HUES48 (cell line): ENCODE results near the gene AGA.

Experiments
- H3K27ac ChIP-seq: one replicate; pipeline ENCODE4 v1.7.0; 2013; ENCODE audit warnings: low read depth, low read length, inconsistent platforms
- H3K27me3 ChIP-seq: 2 replicates; pipeline ENCODE4 v1.6.1; 2013; ENCODE audit warnings: mild to moderate bottlenecking, low read length; ENCODE audit not compliant: control insufficient read depth, insufficient read depth
- H3K36me3 ChIP-seq: 2 replicates; pipeline ENCODE4 v1.6.1; 2013; ENCODE audit warnings: low read length; ENCODE audit not compliant: control insufficient read depth, insufficient read depth
- H3K4me1 ChIP-seq: 2 replicates; pipeline ENCODE4 v1.6.1; 2013; ENCODE audit warnings: mild to moderate bottlenecking, low read length; ENCODE audit not compliant: control insufficient read depth, insufficient read depth
- H3K4me3 ChIP-seq: 2 replicates; pipeline ENCODE4 v1.5.1; 2013; ENCODE audit warnings: mild to moderate bottlenecking, low read depth, low read length
- H3K9ac ChIP-seq: 2 replicates; pipeline ENCODE4 v1.6.1; 2013; ENCODE audit warnings: mild to moderate bottlenecking, low read depth, low read length, moderate library complexity
- H3K9me3 ChIP-seq: 2 replicates; pipeline ENCODE4 v1.6.1; 2013; ENCODE audit warnings: low read length; ENCODE audit not compliant: control insufficient read depth, insufficient read depth

Gene AGA

GRCh38 chr4:177479063-177479462, 36.8 kb upstream of the AGA start:
- H3K9ac ChIP-seq, result no peak overlapping the region
- H3K9me3 ChIP-seq, result no peaks in the 10 kb centered on the region
- H3K4me1 ChIP-seq, result peaks cover 12% of the 10 kb centered on the region
- no peaks in the 10 kb centered on the region for H3K27me3 ChIP-seq
- H3K27ac ChIP-seq, result no peak overlapping the region
- H3K36me3 ChIP-seq, result no peaks in the 10 kb centered on the region
- no peak overlapping the region for H3K4me3 ChIP-seq

- H3K27me3 ChIP-seq, result no peaks in the 10 kb centered on the region
- no peak overlapping the region for H3K27ac ChIP-seq
- no peak overlapping the region for H3K4me3 ChIP-seq
- no peaks in the 10 kb centered on the region for H3K9me3 ChIP-seq
- H3K4me1 ChIP-seq, result peaks cover 7% of the 10 kb centered on the region
- H3K9ac ChIP-seq, result no peak overlapping the region
- no peaks in the 10 kb centered on the region for H3K36me3 ChIP-seq
Observed at GRCh38 chr4:177478496-177478895, 36.3 kb upstream of the AGA start.

DNA sequence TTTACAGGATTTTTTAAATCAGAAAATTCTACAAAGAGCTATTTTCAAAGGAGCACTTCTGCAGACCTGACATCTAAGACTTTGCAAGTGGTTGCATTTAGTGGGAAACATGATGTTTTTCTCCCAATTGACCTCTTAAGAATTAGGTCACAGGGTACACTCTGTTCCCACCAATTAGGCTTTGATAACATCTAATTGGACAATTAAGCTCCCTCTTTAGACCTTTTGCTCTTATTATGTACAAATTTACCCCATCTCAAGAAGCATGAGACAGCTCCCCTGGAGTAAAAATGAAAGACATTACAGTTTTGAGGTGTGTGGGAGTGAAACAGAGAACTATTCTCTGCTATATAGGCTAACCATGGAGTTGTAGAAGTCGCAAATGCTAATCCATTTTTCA, 31.8 kb upstream of the AGA start:
- H3K9ac ChIP-seq, result no peak overlapping the region
- no peak overlapping the region for H3K27ac ChIP-seq
- H3K4me3 ChIP-seq, result no peak overlapping the region
- no peaks in the 10 kb centered on the region for H3K4me1 ChIP-seq
- no peaks in the 10 kb centered on the region for H3K27me3 ChIP-seq
- no peaks in the 10 kb centered on the region for H3K9me3 ChIP-seq
- no peaks in the 10 kb centered on the region for H3K36me3 ChIP-seq

- Histone ChIP-seq H3K36me3 (no peaks in the 10 kb centered on the region), H3K4me3 (no peak overlapping the region), H3K9me3 (no peaks in the 10 kb centered on the region), H3K27me3 (no peaks in the 10 kb centered on the region), H3K4me1 (peaks cover 12% of the 10 kb centered on the region), H3K27ac (no peak overlapping the region), H3K9ac (no peak overlapping the region)
Observed at GRCh38 chr4:177464026-177464425, 21.8 kb upstream of the AGA start.

DNA sequence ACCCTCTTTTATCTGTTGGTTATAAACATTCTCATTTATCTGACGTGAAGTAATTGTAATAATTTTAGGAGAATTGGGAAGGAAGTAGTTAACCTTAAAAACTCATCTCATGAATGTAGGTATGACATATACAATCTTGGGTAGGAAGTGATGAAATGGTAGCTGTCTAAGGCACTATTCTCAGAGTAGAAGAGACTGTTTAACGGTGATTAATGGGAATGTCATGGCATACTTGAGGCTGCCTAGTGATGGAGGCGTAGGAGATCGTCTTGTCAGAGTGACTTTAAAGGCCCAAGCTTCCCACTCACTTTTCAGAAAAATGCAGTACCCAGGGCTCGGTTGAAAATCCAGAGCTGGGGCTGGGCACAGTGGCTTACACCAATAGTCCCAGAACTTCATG, 19.4 kb upstream of the AGA start:
- Histone ChIP-seq H3K4me1 (peaks cover 12% of the 10 kb centered on the region), H3K4me3 (no peak overlapping the region), H3K9ac (no peak overlapping the region), H3K36me3 (no peaks in the 10 kb centered on the region), H3K27me3 (no peaks in the 10 kb centered on the region), H3K9me3 (no peaks in the 10 kb centered on the region), H3K27ac (no peak overlapping the region)

DNA sequence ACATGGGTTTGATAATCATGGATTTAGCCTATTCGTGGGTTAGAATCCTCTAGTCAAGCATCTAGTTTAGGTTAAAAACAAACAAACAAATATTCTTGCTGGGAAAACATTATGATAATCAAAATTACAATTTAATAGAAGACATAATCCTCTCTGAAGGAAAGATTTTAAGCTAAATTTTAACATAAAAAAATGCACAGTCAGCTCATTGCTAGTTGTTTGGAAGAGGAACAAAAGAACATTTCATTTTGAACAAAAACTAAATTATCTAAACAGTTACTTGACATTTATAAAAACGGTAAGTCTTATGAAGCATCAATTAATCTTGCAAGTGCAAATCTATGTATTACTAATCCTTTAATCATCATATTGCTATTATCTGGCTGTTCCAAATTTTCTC, 18.2 kb upstream of the AGA start:
- Histone ChIP-seq H3K27me3 (no peaks in the 10 kb centered on the region), H3K4me3 (no peak overlapping the region), H3K9me3 (no peaks in the 10 kb centered on the region), H3K9ac (no peak overlapping the region), H3K27ac (no peak overlapping the region), H3K36me3 (no peaks in the 10 kb centered on the region), H3K4me1 (peaks cover 14% of the 10 kb centered on the region)

GRCh38 chr4:177455561-177455970, 13.3 kb upstream of the AGA start:
- Histone ChIP-seq H3K4me1 (peaks cover 3% of the 10 kb centered on the region; the same call in 1 of the 2 replicates), H3K36me3 (no peaks in the 10 kb centered on the region), H3K27ac (no peak overlapping the region), H3K4me3 (no peak overlapping the region), H3K9me3 (no peaks in the 10 kb centered on the region), H3K27me3 (no peaks in the 10 kb centered on the region), H3K9ac (no peak overlapping the region)

- no peak overlapping the region for H3K9ac ChIP-seq
- H3K4me3 ChIP-seq, result no peak overlapping the region
- no peaks in the 10 kb centered on the region for H3K27me3 ChIP-seq
- peaks cover 8% of the 10 kb centered on the region; the same call in 1 of the 2 replicates for H3K4me1 ChIP-seq
- H3K27ac ChIP-seq, result no peak overlapping the region
- no peaks in the 10 kb centered on the region for H3K9me3 ChIP-seq
- no peaks in the 10 kb centered on the region for H3K36me3 ChIP-seq
Observed at GRCh38 chr4:177453116-177453515, 10.9 kb upstream of the AGA start.

- Histone ChIP-seq H3K9ac (no peak overlapping the region), H3K9me3 (no peaks in the 10 kb centered on the region), H3K27ac (no peak overlapping the region), H3K4me1 (peaks cover 12% of the 10 kb centered on the region), H3K36me3 (no peaks in the 10 kb centered on the region), H3K4me3 (no peak overlapping the region), H3K27me3 (no peaks in the 10 kb centered on the region)
Observed at GRCh38 chr4:177451108-177451500, 8.9 kb upstream of the AGA start.

GRCh38 chr4:177450426-177451107, 8.3 kb upstream of the AGA start:
- Histone ChIP-seq H3K36me3 (no peaks in the 10 kb centered on the region), H3K4me3 (no peak overlapping the region), H3K9me3 (no peaks in the 10 kb centered on the region), H3K27me3 (no peaks in the 10 kb centered on the region), H3K4me1 (peaks cover 12% of the 10 kb centered on the region), H3K9ac (no peak overlapping the region), H3K27ac (no peak overlapping the region)

- Histone ChIP-seq H3K27ac (no peak overlapping the region), H3K4me3 (no peak overlapping the region), H3K4me1 (peaks cover 9% of the 10 kb centered on the region), H3K27me3 (no peaks in the 10 kb centered on the region), H3K9ac (no peak overlapping the region), H3K36me3 (no peaks in the 10 kb centered on the region), H3K9me3 (no peaks in the 10 kb centered on the region)
Observed at GRCh38 chr4:177448850-177449249, 6.6 kb upstream of the AGA start.
